Parathyroid adenoma (tissue), 2 donors: ENCODE data around the gene UTY.

Experiments used
- H2AFZ ChIP-seq: fragments of 300-600 bp; sonication (generic); one replicate; pipeline ENCODE4 v1.7.0; 2017; ENCODE audit warnings: antibody characterized with exemption, mild to moderate bottlenecking
- H3K27ac ChIP-seq: fragments of 300-600 bp; sonication (generic); one replicate; pipeline ENCODE4 v1.7.0; 2017
- H3K27me3 ChIP-seq: fragments of 300-600 bp; sonication (generic); one replicate; pipeline ENCODE4 v1.7.0; 2017; ENCODE audit warnings: low read length; ENCODE audit not compliant: control insufficient read depth, insufficient read depth
- H3K36me3 ChIP-seq: fragments of 300-600 bp; sonication (generic); one replicate; pipeline ENCODE4 v1.7.0; 2017; ENCODE audit warnings: low read length; ENCODE audit not compliant: control insufficient read depth, insufficient read depth
- H3K4me1 ChIP-seq: fragments of 300-600 bp; sonication (generic); one replicate; pipeline ENCODE4 v1.7.0; 2017; ENCODE audit warnings: control low read depth
- H3K4me2 ChIP-seq: fragments of 300-600 bp; sonication (generic); one replicate; pipeline ENCODE4 v1.7.0; 2017; ENCODE audit warnings: low read length
- H3K4me3 ChIP-seq: fragments of 300-600 bp; sonication (generic); one replicate; pipeline ENCODE4 v1.7.0; 2017; ENCODE audit warnings: low read depth, low read length
- H3K79me2 ChIP-seq: fragments of 300-600 bp; sonication (generic); one replicate; pipeline ENCODE4 v1.7.0; 2017; ENCODE audit warnings: control low read depth
- H3K9ac ChIP-seq: fragments of 300-600 bp; sonication (generic); one replicate; pipeline ENCODE4 v1.7.0; 2017; ENCODE audit warnings: mild to moderate bottlenecking
- H3K9me3 ChIP-seq: fragments of 300-600 bp; sonication (generic); one replicate; pipeline ENCODE4 v1.7.0; 2017; ENCODE audit warnings: low read length; ENCODE audit not compliant: control insufficient read depth
- TF ChIP-seq, protein P1 (sequence below): fragments of 300-600 bp; sonication (generic); IDR thresholded peaks from one replicate; pipeline ENCODE4 v1.7.0; 2017; ENCODE audit warnings: antibody characterized with exemption, mild to moderate bottlenecking
- donor health status: primary hyperparathyroidism.

Gene UTY

GRCh38 chrY:13337934-13338333 lies 141.9 kb downstream of the UTY start:
- Histone ChIP-seq H3K9me3 (no peaks in the 10 kb centered on the region), H2AFZ (no peak overlapping the region), H3K4me2 (no peak overlapping the region), H3K4me1 (no peaks in the 10 kb centered on the region), H3K79me2 (no peaks in the 10 kb centered on the region), H3K27me3 (no peaks in the 10 kb centered on the region), H3K36me3 (no peaks in the 10 kb centered on the region), H3K9ac (no peak overlapping the region), H3K27ac (no peak overlapping the region), H3K4me3 (no peak overlapping the region)
- TF ChIP-seq, protein P1, sequence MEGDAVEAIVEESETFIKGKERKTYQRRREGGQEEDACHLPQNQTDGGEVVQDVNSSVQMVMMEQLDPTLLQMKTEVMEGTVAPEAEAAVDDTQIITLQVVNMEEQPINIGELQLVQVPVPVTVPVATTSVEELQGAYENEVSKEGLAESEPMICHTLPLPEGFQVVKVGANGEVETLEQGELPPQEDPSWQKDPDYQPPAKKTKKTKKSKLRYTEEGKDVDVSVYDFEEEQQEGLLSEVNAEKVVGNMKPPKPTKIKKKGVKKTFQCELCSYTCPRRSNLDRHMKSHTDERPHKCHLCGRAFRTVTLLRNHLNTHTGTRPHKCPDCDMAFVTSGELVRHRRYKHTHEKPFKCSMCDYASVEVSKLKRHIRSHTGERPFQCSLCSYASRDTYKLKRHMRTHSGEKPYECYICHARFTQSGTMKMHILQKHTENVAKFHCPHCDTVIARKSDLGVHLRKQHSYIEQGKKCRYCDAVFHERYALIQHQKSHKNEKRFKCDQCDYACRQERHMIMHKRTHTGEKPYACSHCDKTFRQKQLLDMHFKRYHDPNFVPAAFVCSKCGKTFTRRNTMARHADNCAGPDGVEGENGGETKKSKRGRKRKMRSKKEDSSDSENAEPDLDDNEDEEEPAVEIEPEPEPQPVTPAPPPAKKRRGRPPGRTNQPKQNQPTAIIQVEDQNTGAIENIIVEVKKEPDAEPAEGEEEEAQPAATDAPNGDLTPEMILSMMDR = no peak

GRCh38 chrY:13333791-13334190 lies 146.0 kb downstream of the UTY start:
- H2AFZ ChIP-seq = no peak overlapping the region

DNA sequence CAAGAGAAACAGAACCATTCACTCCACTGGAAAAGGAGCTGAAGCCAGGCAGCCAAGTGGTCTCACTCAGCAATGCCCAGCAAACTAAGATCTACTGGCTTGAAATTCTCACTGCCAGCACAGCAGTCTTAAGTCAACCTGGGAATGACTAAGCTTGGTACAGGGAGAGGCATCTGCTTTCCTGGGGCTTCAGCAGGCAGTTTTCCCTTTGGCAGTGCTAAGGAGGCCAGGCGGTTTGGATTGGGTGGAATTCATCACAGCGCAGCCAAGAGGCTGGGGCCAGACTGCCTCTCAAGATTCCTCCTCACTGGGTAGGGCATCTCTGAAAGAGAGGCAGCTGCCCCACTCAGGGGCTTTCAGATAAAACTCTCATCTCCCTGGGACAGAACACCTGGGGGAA lies 149.2 kb downstream of the UTY start:
- Histone ChIP-seq H3K36me3 (no peaks in the 10 kb centered on the region), H3K4me2 (no peak overlapping the region)

More at GRCh38 chrY:13333791-13334190, 146.0 kb downstream of the UTY start:
- no peaks in the 10 kb centered on the region for H3K79me2 ChIP-seq
- no peak overlapping the region for H3K4me3 ChIP-seq
- no peaks in the 10 kb centered on the region for H3K4me1 ChIP-seq
- no peaks in the 10 kb centered on the region for H3K36me3 ChIP-seq
- no peak overlapping the region for H3K27ac ChIP-seq
- TF ChIP-seq, protein P1 = no peak
- no peaks in the 10 kb centered on the region for H3K9me3 ChIP-seq
- no peak overlapping the region for H3K9ac ChIP-seq
- no peaks in the 10 kb centered on the region for H3K27me3 ChIP-seq
- no peak overlapping the region for H3K4me2 ChIP-seq

GRCh38 chrY:13312966-13313365 lies 166.9 kb downstream of the UTY start:
- Histone ChIP-seq H3K4me3 (no peak overlapping the region), H3K4me1 (no peaks in the 10 kb centered on the region), H3K79me2 (no peaks in the 10 kb centered on the region), H3K9me3 (no peaks in the 10 kb centered on the region), H3K36me3 (no peaks in the 10 kb centered on the region), H2AFZ (no peak overlapping the region), H3K27ac (no peak overlapping the region), H3K4me2 (no peak overlapping the region), H3K27me3 (no peaks in the 10 kb centered on the region), H3K9ac (no peak overlapping the region)
- TF ChIP-seq, protein P1 = no peak

More for the DNA sequence above, 149.2 kb downstream of the UTY start:
- H3K9ac ChIP-seq = no peak overlapping the region
- H3K27me3 ChIP-seq = no peaks in the 10 kb centered on the region
- no peaks in the 10 kb centered on the region for H3K9me3 ChIP-seq
- no peaks in the 10 kb centered on the region for H3K4me1 ChIP-seq
- TF ChIP-seq, protein P1 = no peak
- H3K79me2 ChIP-seq = no peaks in the 10 kb centered on the region
- H3K27ac ChIP-seq = no peak overlapping the region
- no peak overlapping the region for H3K4me3 ChIP-seq
- H2AFZ ChIP-seq = no peak overlapping the region

DNA sequence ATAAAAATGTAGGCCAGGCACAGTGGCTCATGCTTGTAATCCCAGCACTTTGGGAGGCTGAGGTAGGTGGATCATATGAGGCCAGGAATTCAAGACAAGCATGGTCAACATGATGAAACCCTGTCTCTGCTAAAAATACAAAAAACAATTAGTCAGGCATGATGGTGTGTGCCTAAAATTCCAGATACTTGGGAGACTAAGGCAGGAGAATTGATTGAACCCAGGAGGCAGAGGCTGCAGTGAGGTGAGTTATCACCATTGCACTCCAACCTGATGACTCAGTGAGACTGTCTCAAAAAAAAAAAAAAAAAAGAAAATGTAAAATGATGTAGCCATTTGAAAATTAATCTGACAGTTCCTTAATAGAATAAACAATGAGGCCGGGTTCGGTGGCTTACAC lies 171.9 kb downstream of the UTY start:
- Histone ChIP-seq H2AFZ (no peak overlapping the region), H3K4me2 (no peak overlapping the region)

More for the DNA sequence above, 171.9 kb downstream of the UTY start:
- H3K9me3 ChIP-seq = no peaks in the 10 kb centered on the region
- H3K4me1 ChIP-seq = no peaks in the 10 kb centered on the region
- no peak overlapping the region for H3K4me3 ChIP-seq
- no peak overlapping the region for H3K9ac ChIP-seq
- H3K79me2 ChIP-seq = no peaks in the 10 kb centered on the region
- no peak overlapping the region for H3K27ac ChIP-seq
- TF ChIP-seq, protein P1 = no peak
- H3K36me3 ChIP-seq = no peaks in the 10 kb centered on the region
- no peaks in the 10 kb centered on the region for H3K27me3 ChIP-seq
